GM12801 (cell line): ENCODE results near the gene DOCK9.

Source experiments
- CTCF ChIP-seq: IDR thresholded peaks from one replicate; pipeline ENCODE4 v1.5.1; 2011; ENCODE audit warnings: control low read depth; ENCODE audit not compliant: insufficient read length; ENCODE audit errors: extremely low read depth

DOCK9 gene

DNA sequence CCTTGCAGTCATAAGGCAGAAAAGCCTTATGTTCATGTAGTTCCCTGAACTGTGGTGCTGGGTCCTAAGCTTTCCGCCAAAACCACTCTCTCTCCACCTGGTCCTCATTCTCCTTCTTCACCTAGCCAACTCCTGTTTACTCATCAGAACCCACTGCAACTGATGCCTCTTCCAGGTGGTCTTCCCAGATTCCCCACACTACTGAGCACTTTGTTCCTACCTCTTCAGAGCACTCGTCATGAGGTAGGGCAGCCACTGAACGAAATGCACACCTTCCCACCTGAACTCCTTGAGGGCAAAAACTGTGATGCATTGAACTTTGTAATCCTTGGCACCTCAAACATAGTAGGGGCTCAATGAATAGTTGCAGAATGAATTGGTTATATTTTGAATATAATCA is 100.4 kb downstream of the DOCK9 start:
- TF ChIP-seq CTCF, result no peak

GRCh38 chr13:98875146-98875729 is 102.6 kb downstream of the DOCK9 start:
- no peak for TF ChIP-seq CTCF

DNA sequence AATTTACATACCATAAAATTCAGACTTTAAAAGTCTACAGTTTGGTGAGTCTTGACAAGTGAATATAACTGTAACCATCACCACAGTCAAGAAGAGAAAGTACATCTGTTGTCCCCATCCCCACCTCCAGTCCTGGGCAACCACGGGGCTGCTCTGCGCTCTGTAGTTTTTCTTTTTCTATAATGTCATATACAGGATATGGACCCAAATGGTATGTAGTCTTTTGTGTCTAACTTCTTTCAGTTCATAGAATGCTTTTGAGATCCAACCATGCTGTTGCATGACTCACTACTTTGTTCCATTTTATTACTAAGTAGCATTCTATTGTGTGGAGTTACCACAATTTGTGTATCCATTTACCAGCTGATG is 103.9 kb downstream of the DOCK9 start:
- no peak for TF ChIP-seq CTCF

DNA sequence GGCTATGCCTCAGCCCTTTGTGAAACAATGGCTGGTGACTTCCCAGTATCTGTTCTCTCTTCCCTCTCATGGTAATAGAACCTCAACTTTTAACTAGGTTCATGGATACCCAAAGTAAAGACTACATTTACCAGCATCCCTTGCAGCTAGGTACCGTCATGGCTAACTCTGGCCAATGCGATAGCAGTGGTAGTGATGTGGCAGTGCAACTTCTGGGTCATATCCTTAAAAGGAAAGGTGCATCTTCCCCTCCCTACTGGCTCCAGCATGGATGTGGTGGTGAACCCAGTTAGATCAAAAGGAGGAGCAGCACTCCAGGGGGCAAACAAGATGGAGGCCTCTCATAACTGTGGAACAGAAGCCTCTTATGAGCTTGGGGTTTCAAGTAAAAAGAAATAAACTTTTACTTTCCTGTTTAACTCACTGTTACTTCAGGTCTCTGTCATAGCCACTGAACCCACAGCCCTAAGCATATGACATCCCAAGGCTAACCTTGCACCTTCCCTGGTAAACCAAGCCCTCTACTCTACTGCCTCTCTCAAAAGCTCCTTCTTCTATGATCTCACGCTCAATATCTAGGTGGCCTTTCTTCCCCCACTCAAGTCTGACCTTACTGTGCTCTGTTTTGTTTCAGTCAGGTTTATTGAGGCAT is 104.4 kb downstream of the DOCK9 start:
- TF ChIP-seq CTCF, result no peak

DNA sequence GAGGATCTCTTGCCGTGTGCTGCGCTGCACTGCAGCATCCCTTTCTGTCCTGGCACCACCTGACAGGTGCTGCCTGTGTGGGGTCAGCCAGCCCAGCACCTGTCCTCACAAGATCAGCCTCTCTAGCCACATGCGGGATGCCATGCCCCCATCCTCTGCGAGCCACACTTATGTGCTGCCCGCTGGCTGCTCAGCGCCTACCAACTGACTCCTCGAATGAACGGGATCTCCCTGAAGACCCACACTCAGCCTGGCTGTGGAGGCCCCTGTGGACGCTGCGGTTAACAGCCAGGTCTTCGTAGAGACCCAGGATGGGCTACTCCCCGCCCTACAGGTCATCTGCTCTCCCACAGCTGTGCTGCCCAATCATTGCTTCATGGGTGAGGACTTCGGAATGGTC is 106.1 kb downstream of the DOCK9 start:
- TF ChIP-seq CTCF, result no peak

GRCh38 chr13:98869408-98870090 is 108.3 kb downstream of the DOCK9 start:
- TF ChIP-seq CTCF, result no peak

- TF ChIP-seq CTCF, result no peak
These were observed 108.9 kb downstream of the DOCK9 start for GRCh38 chr13:98868932-98869331.
